Epithelial cell of esophagus (primary cell): ENCODE data around the gene UNC13C.

Experiments
- DNase-seq: peaks from one replicate; pipeline ENCODE4 v3.0.0; 2010; ENCODE audit warnings: low read depth
- H3K4me3 ChIP-seq: 2 replicates; pipeline ENCODE4 v1.5.1; 2011; ENCODE audit warnings: mild to moderate bottlenecking, low read length, control low read depth
- CTCF ChIP-seq: IDR thresholded peaks from 2 replicates; pipeline ENCODE4 v1.5.1; 2011; ENCODE audit warnings: low read depth, mild to moderate bottlenecking, low read length, control low read depth, inconsistent platforms; ENCODE audit not compliant: insufficient read depth; ENCODE audit errors: missing control alignments

UNC13C gene

GRCh38 chr15:54017251-54017650 lies 39.0 kb downstream of the UNC13C start:
- DNase-seq, result no peak

GRCh38 chr15:54017959-54018358 lies 39.7 kb downstream of the UNC13C start:
- no peak for TF ChIP-seq CTCF
- DNase-seq, result no peak

More at GRCh38 chr15:54017251-54017650, 39.0 kb downstream of the UNC13C start:
- no peak for TF ChIP-seq CTCF
- H3K4me3 ChIP-seq, result no peak overlapping the region

GRCh38 chr15:54026258-54026657 lies 48.0 kb downstream of the UNC13C start:
- H3K4me3 ChIP-seq, result no peak overlapping the region
- DNase-seq, result no peak
- no peak for TF ChIP-seq CTCF

More at GRCh38 chr15:54017959-54018358, 39.7 kb downstream of the UNC13C start:
- H3K4me3 ChIP-seq, result no peak overlapping the region

- no peak overlapping the region for H3K4me3 ChIP-seq
- TF ChIP-seq CTCF, result no peak
- peak; percentile 18 for DNase-seq
Observed at GRCh38 chr15:54026891-54027290, 48.6 kb downstream of the UNC13C start.

GRCh38 chr15:54029081-54029480 lies 50.8 kb downstream of the UNC13C start:
- DNase-seq, result peak; percentile 65
- no peak overlapping the region for H3K4me3 ChIP-seq
- no peak for TF ChIP-seq CTCF

- no peak overlapping the region for H3K4me3 ChIP-seq
- no peak for TF ChIP-seq CTCF
- peak; percentile 75 for DNase-seq
Observed at GRCh38 chr15:54032066-54032465, 53.8 kb downstream of the UNC13C start.

GRCh38 chr15:54033356-54033860 lies 55.2 kb downstream of the UNC13C start:
- no peak for DNase-seq
- TF ChIP-seq CTCF, result no peak
- H3K4me3 ChIP-seq, result no peak overlapping the region
